ENCODE results near the gene ABHD16A. TPM values are rescaled to one million over a fixed set of nuclear protein-coding genes. Genes with fewer than 3 reads are reported as not detected.

Gene ABHD16A
- total RNA-seq, 1 experiment from 2014 or later: 47.2 TPM

DNA sequence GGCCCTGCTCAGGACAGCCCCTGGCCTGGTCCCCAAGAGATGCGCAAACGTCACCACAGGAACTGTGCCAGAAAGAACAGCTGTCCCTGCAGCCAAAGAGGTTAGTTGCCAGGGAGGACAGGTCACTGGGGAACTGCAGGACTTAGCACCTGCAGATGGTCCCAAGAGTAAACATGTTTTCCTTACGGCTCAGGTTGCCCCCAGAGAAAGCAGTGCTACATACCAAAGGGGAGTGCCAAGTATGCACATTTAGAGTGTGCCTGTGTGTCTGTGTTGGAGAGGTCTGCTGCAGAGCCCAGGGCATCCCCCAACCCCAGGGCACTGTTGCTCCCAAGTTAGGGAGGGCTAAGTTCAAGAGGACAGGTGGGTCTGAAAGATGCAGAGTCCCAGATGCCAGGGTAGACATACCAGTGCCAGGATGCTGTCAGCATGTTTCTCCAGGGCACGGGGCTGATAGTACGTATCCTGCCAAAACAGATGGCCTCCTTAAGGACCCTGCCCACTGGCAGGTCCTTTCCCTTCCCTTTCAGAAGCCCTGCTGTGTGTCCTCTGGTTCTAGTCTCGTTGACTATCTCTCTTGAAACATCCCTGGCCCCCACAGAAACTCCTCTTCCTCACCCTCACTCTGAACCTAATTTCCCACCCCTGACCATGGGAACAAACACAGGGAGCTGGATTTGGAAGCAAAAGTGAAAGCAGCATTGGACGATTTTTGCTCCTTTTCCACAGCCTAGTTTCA lies 1.3 kb downstream of the ABHD16A start:
- intact Hi-C loops (cut with micrococcal nuclease; ENCODE audit: unreplicated experiment) (no loop called here), in situ Hi-C loops (cut with HindIII; ENCODE audit: low pct_unique_long_range_greater_than_20kb, low sequenced_read_pairs) (no loop called here)
- DNase-seq (ENCODE audit: low read depth, low spot score) (no peak), ATAC-seq (no peak)
- H3K4me1 ChIP-seq (ENCODE audit: control insufficient read depth, insufficient read depth, low read length): peaks cover 7% of the 10 kb centered on the region; the same call in 1 of the 2 replicates
- peak overlapping the region; percentile 95 for H3K27ac ChIP-seq (ENCODE audit: low read length)
- CTCF ChIA-PET: no interaction called here
- H3K4me3 ChIP-seq (ENCODE audit: low read depth in 2 of 2, low read length in 2 of 2): peak overlapping the region; percentile 92 to 99
- no peaks in the 10 kb centered on the region for H3K9me3 ChIP-seq (ENCODE audit: control insufficient read depth, insufficient read depth, low read depth, low read length)
- no TSS peak for BruUV-seq (replicated peaks)
- H3K36me3 ChIP-seq (ENCODE audit: control insufficient read depth, insufficient read depth, low read length): peaks cover 4% of the 10 kb centered on the region; the same call in 1 of the 2 replicates
- H3K27me3 ChIP-seq (ENCODE audit: control insufficient read depth, insufficient read depth, low read length): no peaks in the 10 kb centered on the region
- POLR2A ChIA-PET: no interaction called here
- TF ChIP-seq SIN3A (IDR thresholded peaks at IDR 0.05; ENCODE audit: borderline replicate concordance, insufficient read depth, low read depth, low read length) (no peak), POLR2AphosphoS5 (IDR thresholded peaks at IDR 0.05; ENCODE audit: low read depth, low read length) (no peak), REST (IDR thresholded peaks at IDR 0.05; ENCODE audit: insufficient read depth in 1 of 2, low read depth in 2 of 2, low read length in 1 of 2) (no peak), CTCF (IDR thresholded peaks at IDR 0.05) (no peak), TCF7L2 (IDR thresholded peaks at IDR 0.05; ENCODE audit: low read depth, low read length) (no peak)

DNA sequence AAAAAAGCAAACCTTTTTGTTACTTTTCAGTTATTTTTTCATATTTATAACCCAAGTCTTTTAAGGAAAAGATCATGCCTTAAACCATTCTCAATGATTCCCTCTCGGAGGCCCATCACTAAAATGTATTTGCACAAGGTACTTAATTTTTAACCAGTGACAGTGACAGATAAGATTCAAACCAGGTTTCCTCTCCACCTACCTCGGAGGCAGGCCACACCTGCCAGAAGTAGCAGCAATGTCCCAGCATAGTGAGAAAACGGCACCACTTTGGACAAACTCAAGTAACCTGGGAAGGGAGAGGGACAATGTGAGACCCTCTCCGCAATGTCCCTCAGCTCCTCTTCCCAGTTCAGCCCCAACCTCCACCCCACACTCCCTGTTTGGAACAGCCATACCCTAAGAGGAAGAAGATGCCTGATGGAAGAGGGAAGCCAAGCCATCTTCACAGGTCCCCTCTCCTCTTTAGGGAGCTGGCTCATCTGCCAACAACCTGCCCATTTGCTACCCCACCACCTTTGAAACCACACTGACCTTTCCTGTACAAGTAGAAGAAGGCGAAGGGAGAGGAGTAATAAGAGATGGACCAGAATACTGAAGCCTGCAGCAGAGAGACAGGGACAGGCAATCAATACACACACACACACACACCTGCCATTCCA lies 2.3 kb downstream of the ABHD16A start:
- TF ChIP-seq SIN3A (IDR thresholded peaks at IDR 0.05; ENCODE audit: borderline replicate concordance, insufficient read depth, low read depth, low read length) (no peak), CTCF (IDR thresholded peaks at IDR 0.05) (no peak), REST (IDR thresholded peaks at IDR 0.05; ENCODE audit: insufficient read depth in 1 of 2, low read depth in 2 of 2, low read length in 1 of 2) (no peak), POLR2AphosphoS5 (IDR thresholded peaks at IDR 0.05; ENCODE audit: low read depth, low read length) (no peak), TCF7L2 (IDR thresholded peaks at IDR 0.05; ENCODE audit: low read depth, low read length) (no peak)
- BruUV-seq (replicated peaks): no TSS peak
- Histone ChIP-seq H3K9me3 (ENCODE audit: control insufficient read depth, insufficient read depth, low read depth, low read length) (no peaks in the 10 kb centered on the region), H3K36me3 (ENCODE audit: control insufficient read depth, insufficient read depth, low read length) (peaks cover 4% of the 10 kb centered on the region; the same call in 1 of the 2 replicates), H3K4me1 (ENCODE audit: control insufficient read depth, insufficient read depth, low read length) (peaks cover 7% of the 10 kb centered on the region; the same call in 1 of the 2 replicates), H3K4me3 (ENCODE audit: low read depth in 2 of 2, low read length in 2 of 2) (no peak overlapping the region), H3K27me3 (ENCODE audit: control insufficient read depth, insufficient read depth, low read length) (no peaks in the 10 kb centered on the region), H3K27ac (ENCODE audit: low read length) (no peak overlapping the region)
- DNase-seq (ENCODE audit: low read depth, low spot score): no peak
- POLR2A ChIA-PET: interaction anchor here (0.5 kb wide), 1 partner anchor 75 kb away, joined by 8 read pairs; no protein-coding TSS in a partner anchor
- no peak for ATAC-seq
- in situ Hi-C loops (cut with HindIII; ENCODE audit: low pct_unique_long_range_greater_than_20kb, low sequenced_read_pairs) (no loop called here), intact Hi-C loops (cut with micrococcal nuclease; ENCODE audit: unreplicated experiment) (no loop called here)
- CTCF ChIA-PET: no interaction called here

Data from Panc1 (cell line).